ENCODE data around the gene PTGFRN.
"Not testable (repeated sequence)": the region's sequence is repeated elsewhere in the genome, so short reads cannot be mapped to it uniquely, and the experiment has no call there.

The PTGFRN gene

DNA sequence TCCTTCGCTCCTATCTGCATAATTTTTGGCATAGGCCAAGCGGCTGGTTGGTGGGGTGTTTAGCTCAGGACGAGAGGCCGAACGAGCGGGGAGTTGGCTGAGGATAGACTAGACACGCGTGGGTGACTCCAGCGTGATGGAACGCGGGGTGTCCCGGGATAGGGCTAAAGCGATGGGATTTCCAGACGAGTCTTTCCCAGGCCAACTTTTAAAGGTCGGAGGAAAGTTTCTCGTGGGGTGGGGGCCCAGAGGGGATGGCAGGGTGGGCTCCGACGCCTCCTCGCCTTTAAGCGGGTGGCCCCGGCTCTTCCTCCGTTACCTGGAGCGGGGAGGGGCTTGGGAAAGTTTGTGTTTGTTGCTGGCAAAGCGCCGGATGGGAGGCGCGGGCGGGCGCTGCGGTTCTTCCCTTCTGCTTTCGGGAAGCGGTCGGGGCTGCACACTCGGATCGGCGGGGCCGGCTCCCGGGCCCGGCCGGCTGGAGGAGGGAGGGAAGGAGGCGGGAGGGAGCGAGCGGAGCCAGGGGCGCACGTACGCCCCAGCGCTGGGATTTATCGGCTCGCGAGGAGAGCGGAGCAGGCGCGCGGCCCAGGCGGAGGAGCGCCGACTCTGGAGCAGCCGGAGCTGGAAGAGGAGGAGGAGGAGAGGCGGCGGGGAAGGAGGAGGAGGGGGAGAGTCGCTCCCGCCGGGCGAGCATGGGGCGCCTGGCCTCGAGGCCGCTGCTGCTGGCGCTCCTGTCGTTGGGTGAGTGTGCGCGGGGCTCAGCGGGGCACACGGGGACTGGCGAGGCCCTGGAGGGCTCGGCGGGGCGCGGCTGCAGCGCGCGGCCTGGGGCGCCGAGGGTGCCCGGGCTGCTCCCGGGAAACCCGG lies at the start of gene PTGFRN:
Gene PTGFRN (plus strand): TSS at position 405 of the 867 bp plus-strand sequence. CDS start 288 bp downstream, at position 693.
- H3K4me3 ChIP-seq (ENCODE audit: low read depth, low read length), result peak within 1 kb of the TSS; percentile 41
- no peak for DNase-seq (ENCODE audit: low read depth)
- TF ChIP-seq, protein P1, sequence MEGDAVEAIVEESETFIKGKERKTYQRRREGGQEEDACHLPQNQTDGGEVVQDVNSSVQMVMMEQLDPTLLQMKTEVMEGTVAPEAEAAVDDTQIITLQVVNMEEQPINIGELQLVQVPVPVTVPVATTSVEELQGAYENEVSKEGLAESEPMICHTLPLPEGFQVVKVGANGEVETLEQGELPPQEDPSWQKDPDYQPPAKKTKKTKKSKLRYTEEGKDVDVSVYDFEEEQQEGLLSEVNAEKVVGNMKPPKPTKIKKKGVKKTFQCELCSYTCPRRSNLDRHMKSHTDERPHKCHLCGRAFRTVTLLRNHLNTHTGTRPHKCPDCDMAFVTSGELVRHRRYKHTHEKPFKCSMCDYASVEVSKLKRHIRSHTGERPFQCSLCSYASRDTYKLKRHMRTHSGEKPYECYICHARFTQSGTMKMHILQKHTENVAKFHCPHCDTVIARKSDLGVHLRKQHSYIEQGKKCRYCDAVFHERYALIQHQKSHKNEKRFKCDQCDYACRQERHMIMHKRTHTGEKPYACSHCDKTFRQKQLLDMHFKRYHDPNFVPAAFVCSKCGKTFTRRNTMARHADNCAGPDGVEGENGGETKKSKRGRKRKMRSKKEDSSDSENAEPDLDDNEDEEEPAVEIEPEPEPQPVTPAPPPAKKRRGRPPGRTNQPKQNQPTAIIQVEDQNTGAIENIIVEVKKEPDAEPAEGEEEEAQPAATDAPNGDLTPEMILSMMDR (IDR thresholded peaks at IDR 0.05; ENCODE audit: low read depth, low read length, missing control alignments), result no peak

DNA sequence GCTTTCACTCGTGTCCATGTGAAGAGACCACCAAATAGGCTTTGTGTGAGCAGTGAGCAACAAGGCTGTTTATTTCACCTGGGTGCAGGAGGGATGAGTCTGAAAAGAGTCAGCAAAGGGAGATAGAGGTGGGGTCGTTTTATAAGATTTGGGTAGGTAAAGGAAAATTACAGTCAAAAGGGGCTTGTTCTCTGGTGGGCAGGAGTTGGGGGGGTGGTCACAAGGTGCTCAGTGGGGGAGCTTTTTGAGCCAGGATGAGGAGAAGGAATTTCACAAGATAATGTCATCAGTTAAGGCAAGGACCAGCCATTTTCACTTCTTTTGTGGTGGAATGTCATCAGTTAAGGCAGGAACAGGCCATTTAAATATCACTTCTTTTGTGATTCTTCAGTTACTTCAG lies 49.5 kb upstream of the PTGFRN start:
- not testable (repeated sequence) for H3K4me3 ChIP-seq (ENCODE audit: low read depth, low read length); DNase-seq (ENCODE audit: low read depth)

DNA sequence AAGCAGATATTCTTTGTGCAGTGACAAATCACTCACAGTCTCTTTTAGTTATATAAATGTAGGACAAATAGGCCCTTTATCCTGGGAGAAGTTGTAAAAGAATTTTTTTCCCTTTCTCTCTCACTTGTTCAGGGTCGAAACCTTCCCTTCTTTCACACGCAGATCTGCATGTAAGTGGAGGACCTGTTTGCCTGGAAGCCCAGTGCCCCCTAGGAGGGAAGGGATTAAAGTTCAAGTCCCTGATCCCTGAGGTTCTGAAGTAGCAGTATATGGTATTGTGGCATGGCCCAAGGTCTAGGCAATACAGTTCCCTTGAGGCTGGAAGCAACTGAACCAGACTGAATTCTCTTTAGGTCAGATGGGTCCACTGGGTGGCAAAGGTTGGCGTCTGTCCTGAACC lies 48.6 kb upstream of the PTGFRN start:
- TF ChIP-seq, protein P1 (IDR thresholded peaks at IDR 0.05; ENCODE audit: low read depth, low read length, missing control alignments), result no peak
- no peak for DNase-seq (ENCODE audit: low read depth)
- H3K4me3 ChIP-seq (ENCODE audit: low read depth, low read length), result no peak overlapping the region

DNA sequence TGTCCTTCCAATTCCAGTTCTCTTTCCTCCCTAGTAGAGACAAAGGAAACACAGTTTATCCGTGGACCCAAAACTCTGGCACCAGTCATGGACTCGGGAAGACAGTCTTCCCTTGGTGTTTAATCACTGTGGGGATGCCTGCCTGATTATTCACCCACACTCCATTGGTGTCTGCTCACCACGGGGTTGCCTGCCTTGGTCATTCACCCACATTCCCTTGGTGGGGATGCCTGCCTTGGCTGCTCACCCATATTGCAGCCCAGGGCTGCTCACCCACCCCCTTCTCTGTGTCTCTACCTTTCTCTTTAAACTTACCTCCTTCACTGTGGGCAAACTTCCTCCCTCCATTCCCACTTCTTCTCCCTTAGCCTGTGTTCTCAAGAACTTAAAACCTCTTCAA lies 46.7 kb upstream of the PTGFRN start:
- not testable (repeated sequence) for H3K4me3 ChIP-seq (ENCODE audit: low read depth, low read length); DNase-seq (ENCODE audit: low read depth)

DNA sequence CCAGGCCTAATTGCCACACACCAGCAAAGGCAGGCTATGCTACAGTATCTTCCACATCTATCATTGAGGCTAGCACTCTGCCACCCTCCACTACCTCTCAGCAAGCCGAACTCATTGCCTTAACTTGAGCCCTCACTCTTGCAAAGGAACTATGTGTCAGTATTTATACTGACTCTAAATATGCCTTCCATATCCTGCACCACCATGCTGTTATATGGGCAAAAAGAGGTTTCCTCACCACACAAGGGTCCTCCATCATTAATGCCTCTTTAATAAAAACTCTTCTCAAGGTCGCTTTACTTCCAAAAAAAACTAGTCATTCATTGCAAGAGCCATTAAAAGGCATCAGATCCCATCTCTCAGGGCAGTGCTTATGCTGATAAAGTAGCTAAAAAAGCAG lies 43.2 kb upstream of the PTGFRN start:
- not testable (repeated sequence) for H3K4me3 ChIP-seq (ENCODE audit: low read depth, low read length); DNase-seq (ENCODE audit: low read depth)

DNA sequence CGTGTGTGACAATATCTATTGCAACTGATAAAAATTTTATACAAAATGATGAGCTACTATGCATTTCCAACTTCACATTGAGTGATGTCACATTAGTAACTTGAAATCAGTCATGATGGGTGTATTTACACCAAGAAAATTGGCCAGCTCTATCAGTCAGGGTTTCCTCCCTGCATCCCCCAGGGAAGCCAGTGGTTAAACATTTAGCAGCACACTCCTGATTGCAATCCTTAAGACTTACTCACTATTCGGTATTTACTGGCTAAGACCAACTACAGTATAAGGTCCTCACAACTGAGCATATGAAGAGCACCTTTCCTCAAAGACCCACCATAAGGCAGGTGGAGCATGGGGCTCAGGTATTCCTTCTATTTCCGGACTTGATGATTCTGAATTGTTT lies 41.3 kb upstream of the PTGFRN start:
- DNase-seq (ENCODE audit: low read depth), result no peak
- H3K4me3 ChIP-seq (ENCODE audit: low read depth, low read length), result no peak overlapping the region
- TF ChIP-seq, protein P1 (IDR thresholded peaks at IDR 0.05; ENCODE audit: low read depth, low read length, missing control alignments), result no peak

DNA sequence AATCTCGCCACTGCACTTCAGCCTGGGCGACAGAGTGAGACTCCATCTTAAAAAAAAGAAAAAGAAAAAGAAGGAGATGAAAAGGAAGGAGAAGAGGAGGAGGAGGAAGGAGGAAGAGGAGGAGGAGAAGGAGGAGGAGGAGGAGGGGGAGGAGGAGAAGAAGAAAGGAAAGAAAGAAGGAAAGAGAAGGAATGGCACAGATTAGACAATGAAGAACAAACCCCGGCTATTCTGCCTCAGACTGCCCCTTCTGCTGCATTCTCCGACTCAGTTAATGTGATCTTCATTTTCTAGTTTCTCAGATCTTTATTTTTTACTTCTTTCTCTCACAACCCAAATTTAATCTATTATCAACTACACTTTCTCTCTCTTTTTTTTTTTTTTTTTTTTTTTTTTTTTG lies 40.1 kb upstream of the PTGFRN start:
- TF ChIP-seq, protein P1 (IDR thresholded peaks at IDR 0.05; ENCODE audit: low read depth, low read length, missing control alignments), result no peak
- H3K4me3 ChIP-seq (ENCODE audit: low read depth, low read length), result no peak overlapping the region
- no peak for DNase-seq (ENCODE audit: low read depth)

DNA sequence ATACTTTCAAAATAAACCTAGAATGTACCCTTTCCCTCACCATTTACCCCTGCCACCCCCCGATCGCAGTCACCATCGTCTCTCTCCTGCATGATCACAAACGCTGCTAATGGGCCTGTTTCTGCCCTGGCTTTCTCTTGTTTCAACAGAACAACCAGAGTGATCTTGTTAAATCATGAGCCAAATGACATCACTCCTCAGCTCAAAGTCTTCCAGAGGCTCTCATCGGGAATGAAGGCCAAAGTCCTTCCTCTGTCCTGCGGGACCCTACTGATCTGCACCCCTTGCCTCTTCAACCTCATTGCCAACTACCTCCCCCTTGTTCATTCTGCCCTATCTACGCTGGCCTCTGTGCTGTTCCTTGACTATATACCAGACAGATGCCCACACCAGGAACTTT lies 39.4 kb upstream of the PTGFRN start:
- DNase-seq (ENCODE audit: low read depth), result no peak

More for the DNA sequence above, 39.4 kb upstream of the PTGFRN start:
- H3K4me3 ChIP-seq (ENCODE audit: low read depth, low read length), result no peak overlapping the region
- TF ChIP-seq, protein P1 (IDR thresholded peaks at IDR 0.05; ENCODE audit: low read depth, low read length, missing control alignments), result no peak
